ENCODE measurements around the gene SLFN5. TPM values are rescaled to one million over a fixed set of nuclear protein-coding genes. Genes with fewer than 3 reads are reported as not detected.
"Not testable (repeated sequence)": the region's sequence is repeated elsewhere in the genome, so short reads cannot be mapped to it uniquely, and the experiment has no call there.

Gene SLFN5
- 8.8 and 9.9 TPM in 2 replicates for total RNA-seq

DNA sequence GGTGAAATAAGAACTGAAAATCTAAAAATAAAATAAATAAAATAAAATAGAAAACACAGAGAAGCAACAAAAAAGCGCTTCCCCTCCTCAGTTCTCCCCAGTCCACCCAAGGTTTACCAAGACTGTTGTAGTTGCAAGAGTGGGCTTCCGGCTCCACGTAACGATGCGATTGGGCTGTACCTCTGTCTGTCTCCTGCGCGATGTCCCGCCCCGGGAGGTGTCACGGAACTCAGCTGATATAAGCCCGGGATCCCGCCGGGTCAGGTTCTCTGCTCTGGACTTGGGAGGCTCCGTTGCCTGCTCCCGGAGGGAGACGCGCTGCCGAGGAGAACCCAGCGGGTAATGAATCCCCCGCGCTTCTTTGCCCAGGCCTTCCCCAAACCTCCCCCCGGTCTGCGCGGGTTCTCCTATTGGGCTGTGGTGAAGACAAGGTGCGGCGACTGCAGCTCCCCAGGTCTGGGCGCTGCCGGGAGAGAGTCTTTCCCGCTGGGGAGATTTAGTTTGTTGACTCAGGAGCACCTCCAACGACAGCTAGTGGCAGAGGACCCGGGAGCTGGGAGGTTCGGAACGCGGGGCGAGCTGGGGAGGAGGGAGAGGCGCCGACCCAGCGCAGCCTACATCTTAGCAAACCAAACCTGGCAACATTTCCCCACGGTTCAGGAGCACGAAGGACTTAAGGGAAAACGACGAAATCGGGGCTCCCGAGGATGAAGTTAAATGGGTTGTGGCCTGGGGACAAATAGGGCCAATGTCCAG is at the start of gene SLFN5:
Gene SLFN5, plus strand, starts transcription at position 268 of the 756 bp plus-strand sequence. CDS start 15,619 bp downstream, outside the sequence.
- H3K27ac Mint-ChIP-seq, result peak within 1 kb of the TSS; percentile 96
- peak; percentile 91 for DNase-seq (ENCODE audit: low spot score)
- H3K9me3 Mint-ChIP-seq, result no peaks in the 10 kb centered on the region
- peaks cover 63% of the 10 kb centered on the region for H3K4me1 Mint-ChIP-seq (ENCODE audit: low read depth)
- H3K36me3 Mint-ChIP-seq (ENCODE audit: low read depth), result peaks cover 38% of the 10 kb centered on the region
- intact Hi-C loops (cut with micrococcal nuclease), result loop anchor here (1.0 to 10.0 kb wide), 9 partner anchors 29 to 858 kb away; partner anchors contain the start of genes AP2B1, RFFL, SLFN11 and SLFN13
- H3K4me3 Mint-ChIP-seq (ENCODE audit: low read depth), result peak within 1 kb of the TSS; percentile 96
- no peaks in the 10 kb centered on the region for H3K27me3 Mint-ChIP-seq (ENCODE audit: low read depth)

DNA sequence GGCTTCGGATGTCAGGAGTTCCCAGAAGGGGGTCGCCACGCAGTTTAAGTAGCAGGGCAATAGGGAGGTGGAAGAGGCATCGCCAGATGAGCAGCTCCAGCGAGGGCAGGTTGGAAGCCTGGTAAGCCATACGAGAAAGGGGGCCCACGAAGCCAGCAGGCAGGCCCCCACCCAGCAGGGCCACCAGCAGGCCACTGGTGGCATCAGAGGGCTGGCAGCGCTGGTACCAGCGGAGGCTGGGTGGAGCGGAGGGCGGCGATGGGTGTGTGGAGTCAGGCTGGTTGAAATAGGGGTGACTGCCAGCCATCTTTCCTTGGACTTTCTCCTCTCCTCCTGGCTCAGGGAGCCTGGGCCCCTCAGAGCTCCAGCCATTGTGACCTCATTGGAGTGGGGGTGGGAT is 48.9 kb upstream of the SLFN5 start, which contains the start of gene SLC35G3:
Gene SLC35G3, minus strand, starts transcription at position 393 of the 400 bp plus-strand sequence. Its CDS starts 86 bp downstream, at position 307.
- H3K27me3 Mint-ChIP-seq (ENCODE audit: low read depth); intact Hi-C loops (cut with micrococcal nuclease); DNase-seq (ENCODE audit: low spot score); H3K36me3 Mint-ChIP-seq (ENCODE audit: low read depth); H3K4me3 Mint-ChIP-seq (ENCODE audit: low read depth); H3K27ac Mint-ChIP-seq; H3K4me1 Mint-ChIP-seq (ENCODE audit: low read depth): not testable (repeated sequence)
- peaks cover 17% of the 10 kb centered on the region for H3K9me3 Mint-ChIP-seq

DNA sequence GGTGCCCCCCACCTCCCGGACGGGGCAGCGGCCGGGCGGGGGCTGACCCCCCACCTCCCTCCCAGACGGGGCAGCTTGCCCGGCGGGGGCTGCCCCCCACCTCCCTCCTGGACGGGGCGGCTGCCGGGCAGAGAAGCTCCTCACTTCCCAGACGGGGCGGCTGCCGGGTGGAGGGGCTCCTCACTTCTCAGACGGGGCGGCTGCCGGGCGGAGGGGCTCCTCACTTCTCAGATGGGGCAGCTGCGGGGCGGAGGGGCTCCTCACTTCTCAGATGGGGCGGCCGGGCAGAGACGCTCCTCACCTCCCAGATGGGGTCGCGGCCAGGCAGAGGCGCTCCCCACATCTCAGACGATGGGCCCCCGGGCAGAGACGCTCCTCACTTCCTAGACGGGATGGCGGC is 47.8 kb upstream of the SLFN5 start:
- intact Hi-C loops (cut with micrococcal nuclease); H3K4me3 Mint-ChIP-seq (ENCODE audit: low read depth); H3K27me3 Mint-ChIP-seq (ENCODE audit: low read depth); H3K4me1 Mint-ChIP-seq (ENCODE audit: low read depth); DNase-seq (ENCODE audit: low spot score); H3K27ac Mint-ChIP-seq: not testable (repeated sequence)
- peaks cover 17% of the 10 kb centered on the region for H3K36me3 Mint-ChIP-seq (ENCODE audit: low read depth)
- H3K9me3 Mint-ChIP-seq, result peaks cover 27% of the 10 kb centered on the region

DNA sequence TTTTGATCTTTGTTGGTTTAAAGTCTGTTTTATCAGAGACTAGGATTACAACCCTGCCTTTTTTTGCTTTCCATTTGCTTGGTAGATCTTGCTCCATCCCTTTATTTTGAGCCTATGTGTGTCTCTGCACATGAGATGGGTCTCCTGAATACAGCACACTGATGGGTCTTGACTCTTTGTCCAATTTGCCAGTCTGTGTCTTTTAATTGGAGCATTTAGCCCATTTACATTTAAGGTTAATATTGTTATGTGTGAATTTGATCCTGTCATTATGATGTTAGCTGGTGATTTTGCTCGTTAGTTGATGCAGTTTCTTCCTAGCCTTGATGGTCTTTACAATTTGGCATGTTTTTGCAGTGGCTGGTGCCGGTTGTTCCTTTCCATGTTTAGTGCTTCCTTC is 40.3 kb upstream of the SLFN5 start:
- peaks cover 31% of the 10 kb centered on the region for H3K36me3 Mint-ChIP-seq (ENCODE audit: low read depth)
- H3K4me1 Mint-ChIP-seq (ENCODE audit: low read depth); H3K27ac Mint-ChIP-seq; H3K27me3 Mint-ChIP-seq (ENCODE audit: low read depth); intact Hi-C loops (cut with micrococcal nuclease); DNase-seq (ENCODE audit: low spot score); H3K4me3 Mint-ChIP-seq (ENCODE audit: low read depth): not testable (repeated sequence)
- H3K9me3 Mint-ChIP-seq, result peaks cover 43% of the 10 kb centered on the region

DNA sequence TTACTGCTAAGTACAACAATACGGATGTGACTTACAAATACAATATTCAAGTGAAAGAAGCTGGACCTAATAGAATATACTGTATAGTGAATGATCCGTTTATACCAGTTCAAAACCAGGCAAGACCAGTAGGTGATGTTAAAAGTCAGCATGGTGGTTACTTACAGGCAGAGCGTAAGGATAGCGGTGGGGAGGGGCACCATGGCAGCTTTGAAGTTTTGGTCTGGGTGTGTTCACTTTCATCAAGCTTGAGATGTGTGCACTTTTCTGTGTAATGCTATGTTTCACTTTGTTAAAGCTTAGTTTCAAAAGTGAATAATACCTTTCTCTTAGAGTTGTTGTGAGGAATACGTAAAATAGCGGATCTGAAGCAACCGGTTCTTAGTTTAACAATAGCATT is 32.1 kb upstream of the SLFN5 start:
- peaks cover 3% of the 10 kb centered on the region for H3K27me3 Mint-ChIP-seq (ENCODE audit: low read depth)
- intact Hi-C loops (cut with micrococcal nuclease), result loop anchor here (5.0 to 10.0 kb wide), 5 partner anchors 38 to 274 kb away; partner anchors contain the start of genes NLE1 and SLFN13
- peaks cover 22% of the 10 kb centered on the region for H3K36me3 Mint-ChIP-seq (ENCODE audit: low read depth)
- peaks cover 49% of the 10 kb centered on the region for H3K4me1 Mint-ChIP-seq (ENCODE audit: low read depth)
- DNase-seq (ENCODE audit: low spot score), result no peak
- H3K9me3 Mint-ChIP-seq, result peaks cover 22% of the 10 kb centered on the region
- H3K27ac Mint-ChIP-seq, result no peak overlapping the region
- no peak overlapping the region for H3K4me3 Mint-ChIP-seq (ENCODE audit: low read depth)

DNA sequence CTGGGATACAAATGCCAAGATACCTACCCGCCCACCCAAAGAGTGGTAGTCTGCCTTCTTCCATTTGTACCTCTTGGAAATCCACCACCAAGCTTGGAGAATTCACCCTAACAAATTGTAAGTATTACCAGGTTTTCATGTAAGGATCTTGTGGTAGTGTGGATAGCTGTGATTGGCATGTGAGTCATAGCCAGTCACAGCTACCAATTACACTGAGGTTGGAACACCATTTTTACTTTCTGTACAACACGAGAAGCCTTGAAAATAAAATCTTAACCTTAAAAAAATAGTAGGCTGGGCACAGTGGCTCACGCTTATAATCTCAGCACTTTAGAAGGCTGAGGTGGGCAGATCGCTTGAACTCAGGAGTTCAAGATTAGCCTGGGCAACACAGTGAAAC is 30.2 kb upstream of the SLFN5 start:
- Mint-ChIP-seq H3K27ac (peak overlapping the region; percentile 95), H3K4me1 (ENCODE audit: low read depth) (peaks cover 64% of the 10 kb centered on the region)
- intact Hi-C loops (cut with micrococcal nuclease), result loop anchor here (5.0 to 10.0 kb wide), 5 partner anchors 40 to 272 kb away; partner anchors contain the start of genes NLE1 and SLFN13

DNA sequence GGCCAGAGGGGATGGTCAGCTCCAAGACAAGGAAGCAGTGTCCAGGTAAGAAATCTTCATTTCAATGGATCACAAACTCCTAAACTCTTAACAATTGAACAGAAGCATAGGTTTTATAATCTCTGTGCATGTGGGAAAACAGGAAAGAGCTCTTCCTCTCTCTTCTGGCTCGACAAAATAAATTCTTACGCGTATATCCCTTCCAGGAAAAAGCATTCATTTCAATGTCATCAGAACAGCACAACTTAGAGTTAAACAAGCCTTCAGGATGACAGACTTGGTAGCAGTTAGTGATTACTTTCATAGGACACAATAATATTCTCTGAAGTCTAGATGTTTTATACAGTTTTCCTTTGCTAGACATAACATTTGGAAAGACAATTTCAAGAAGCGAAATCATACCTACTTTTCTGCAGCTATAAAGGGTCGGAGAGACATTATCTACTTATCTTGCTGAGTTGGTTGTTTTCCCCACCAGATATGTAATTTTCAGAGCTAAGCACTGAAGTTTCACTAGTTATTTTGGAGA is 29.4 kb upstream of the SLFN5 start:
- H3K36me3 Mint-ChIP-seq (ENCODE audit: low read depth), result peaks cover 19% of the 10 kb centered on the region
- peak overlapping the region; percentile 95 for H3K27ac Mint-ChIP-seq
- intact Hi-C loops (cut with micrococcal nuclease), result loop anchor here (5.0 to 10.0 kb wide), 5 partner anchors 41 to 271 kb away; partner anchors contain the start of genes NLE1 and SLFN13
- H3K4me1 Mint-ChIP-seq (ENCODE audit: low read depth), result peaks cover 69% of the 10 kb centered on the region
- H3K27me3 Mint-ChIP-seq (ENCODE audit: low read depth), result no peaks in the 10 kb centered on the region
- peaks cover 19% of the 10 kb centered on the region for H3K9me3 Mint-ChIP-seq
- H3K4me3 Mint-ChIP-seq (ENCODE audit: low read depth), result peak overlapping the region; percentile 67
- DNase-seq (ENCODE audit: low spot score), result no peak

More for the DNA sequence above, 30.2 kb upstream of the SLFN5 start:
- DNase-seq (ENCODE audit: low spot score), result no peak
- Mint-ChIP-seq H3K36me3 (ENCODE audit: low read depth) (peaks cover 19% of the 10 kb centered on the region), H3K4me3 (ENCODE audit: low read depth) (peak overlapping the region; percentile 13), H3K9me3 (peaks cover 19% of the 10 kb centered on the region), H3K27me3 (ENCODE audit: low read depth) (no peaks in the 10 kb centered on the region)

DNA sequence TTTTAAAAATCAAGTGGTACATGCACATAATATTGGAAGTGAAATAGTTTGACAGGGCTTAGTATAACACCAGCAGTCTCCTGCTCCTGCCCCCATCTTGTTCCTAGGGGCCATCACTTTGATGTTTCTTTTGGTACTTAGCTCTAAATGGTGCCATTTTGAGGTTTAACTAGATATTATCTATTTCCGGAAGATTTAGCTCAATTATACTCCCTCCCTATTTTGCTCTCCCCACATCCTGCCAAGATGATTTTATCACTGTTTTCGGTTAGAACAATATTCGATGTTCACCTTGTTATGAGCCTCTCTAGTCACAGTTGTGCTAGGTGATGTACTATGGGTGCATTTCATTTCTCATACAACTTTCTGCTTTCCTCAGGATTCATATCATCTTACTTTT is 28.7 kb upstream of the SLFN5 start:
- intact Hi-C loops (cut with micrococcal nuclease), result loop anchor here (1.0 to 10.0 kb wide), 9 partner anchors 26 to 325 kb away; partner anchors contain the start of genes NLE1 and SLFN13
- peak overlapping the region; percentile 95 for H3K27ac Mint-ChIP-seq
- H3K36me3 Mint-ChIP-seq (ENCODE audit: low read depth), result peaks cover 16% of the 10 kb centered on the region
- peak overlapping the region; percentile 67 for H3K4me3 Mint-ChIP-seq (ENCODE audit: low read depth)
- H3K9me3 Mint-ChIP-seq, result peaks cover 19% of the 10 kb centered on the region
- H3K27me3 Mint-ChIP-seq (ENCODE audit: low read depth), result no peaks in the 10 kb centered on the region
- H3K4me1 Mint-ChIP-seq (ENCODE audit: low read depth), result peaks cover 76% of the 10 kb centered on the region
- DNase-seq (ENCODE audit: low spot score), result peak; percentile 53

DNA sequence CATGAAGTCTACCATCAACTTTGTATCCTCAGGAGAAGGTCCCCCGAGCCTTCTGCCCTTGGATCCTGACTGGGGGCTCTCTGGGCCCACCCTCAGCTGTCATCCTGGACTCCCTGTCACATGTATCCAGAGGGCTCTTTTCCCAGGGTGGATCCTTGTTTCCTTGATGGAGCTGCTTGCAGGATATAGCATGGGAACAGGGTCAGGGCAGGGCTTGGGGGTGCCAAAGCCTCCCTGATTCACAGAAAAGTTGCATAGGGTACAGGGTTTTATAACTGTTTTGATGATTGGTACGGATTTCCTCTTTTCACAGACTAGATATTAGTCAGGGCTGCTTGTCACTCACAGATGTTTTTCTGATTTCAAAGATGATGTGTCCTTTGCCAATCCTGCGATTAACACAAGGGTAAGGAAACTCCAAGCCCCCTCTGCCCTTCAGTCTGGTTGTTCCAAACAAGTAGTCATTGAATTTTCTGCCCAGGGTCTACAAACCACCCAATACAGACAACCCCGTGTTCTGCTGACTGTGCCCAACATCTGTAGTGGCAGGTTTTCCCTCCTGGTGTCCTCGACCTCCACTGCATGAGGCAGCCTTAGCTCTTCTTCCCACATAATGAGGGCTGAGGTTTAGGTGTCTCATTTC is 28.1 kb upstream of the SLFN5 start:
- H3K27me3 Mint-ChIP-seq (ENCODE audit: low read depth), result no peaks in the 10 kb centered on the region
- DNase-seq (ENCODE audit: low spot score), result peak; percentile 41
- peaks cover 13% of the 10 kb centered on the region for H3K36me3 Mint-ChIP-seq (ENCODE audit: low read depth)
- peak overlapping the region; percentile 67 for H3K4me3 Mint-ChIP-seq (ENCODE audit: low read depth)
- peaks cover 19% of the 10 kb centered on the region for H3K9me3 Mint-ChIP-seq
- H3K4me1 Mint-ChIP-seq (ENCODE audit: low read depth), result peaks cover 79% of the 10 kb centered on the region
- intact Hi-C loops (cut with micrococcal nuclease), result loop anchor here (1.0 to 10.0 kb wide), 9 partner anchors 26 to 324 kb away; partner anchors contain the start of genes NLE1 and SLFN13
- peak overlapping the region; percentile 95 for H3K27ac Mint-ChIP-seq

DNA sequence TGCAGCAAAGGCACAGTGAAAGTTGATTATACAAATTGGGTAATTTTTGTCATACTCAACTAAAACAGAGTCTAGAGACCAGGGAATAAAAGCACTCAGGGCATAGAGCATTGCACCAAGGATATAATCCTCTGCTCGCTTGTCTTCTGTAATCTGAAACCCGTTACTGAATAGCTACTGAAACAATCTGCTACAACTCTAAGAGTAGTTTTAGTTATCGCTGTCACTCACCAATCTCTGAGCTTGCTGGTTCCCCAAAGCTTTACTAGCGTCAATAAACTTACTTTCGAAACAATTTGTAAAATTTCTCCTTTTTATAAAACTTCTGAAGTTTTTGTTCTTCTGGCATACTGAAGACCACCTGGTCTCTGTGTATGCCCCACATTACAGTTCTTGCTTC is 25.8 kb upstream of the SLFN5 start:
- H3K36me3 Mint-ChIP-seq (ENCODE audit: low read depth), result peaks cover 21% of the 10 kb centered on the region
- no peak overlapping the region for H3K27ac Mint-ChIP-seq
- H3K4me3 Mint-ChIP-seq (ENCODE audit: low read depth), result no peak overlapping the region
- no peaks in the 10 kb centered on the region for H3K27me3 Mint-ChIP-seq (ENCODE audit: low read depth)
- peaks cover 22% of the 10 kb centered on the region for H3K9me3 Mint-ChIP-seq
- intact Hi-C loops (cut with micrococcal nuclease), result loop anchor here (10.0 kb wide), 2 partner anchors 132 to 268 kb away; no protein-coding TSS in a partner anchor
- peaks cover 69% of the 10 kb centered on the region for H3K4me1 Mint-ChIP-seq (ENCODE audit: low read depth)
- DNase-seq (ENCODE audit: low spot score), result no peak

DNA sequence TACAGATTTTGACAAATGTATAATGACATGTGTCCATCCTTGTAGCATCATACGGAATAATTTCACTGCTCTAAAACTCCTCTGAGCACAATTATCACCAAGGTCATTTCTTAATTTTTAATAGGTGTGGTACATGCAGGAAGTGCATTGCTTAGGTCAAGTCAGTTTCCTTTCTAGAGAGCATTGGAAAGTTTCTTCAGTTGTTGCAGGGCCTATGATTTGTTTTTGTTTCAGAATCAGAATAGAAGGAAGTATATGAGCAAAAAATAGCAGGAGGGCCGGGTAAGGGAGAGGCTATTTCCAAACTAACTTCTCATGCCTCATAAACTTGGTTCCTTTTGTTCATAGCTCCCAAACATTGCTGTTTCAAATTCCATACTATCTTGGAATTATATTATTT is 24.0 kb upstream of the SLFN5 start:
- no peak for DNase-seq (ENCODE audit: low spot score)
- Mint-ChIP-seq H3K27ac (peak overlapping the region; percentile 85), H3K4me3 (ENCODE audit: low read depth) (peak overlapping the region; percentile 51), H3K27me3 (ENCODE audit: low read depth) (no peaks in the 10 kb centered on the region), H3K36me3 (ENCODE audit: low read depth) (peaks cover 19% of the 10 kb centered on the region), H3K9me3 (peaks cover 27% of the 10 kb centered on the region), H3K4me1 (ENCODE audit: low read depth) (peaks cover 51% of the 10 kb centered on the region)
- intact Hi-C loops (cut with micrococcal nuclease), result loop anchor here (10.0 kb wide), 2 partner anchors 134 to 266 kb away; no protein-coding TSS in a partner anchor

DNA sequence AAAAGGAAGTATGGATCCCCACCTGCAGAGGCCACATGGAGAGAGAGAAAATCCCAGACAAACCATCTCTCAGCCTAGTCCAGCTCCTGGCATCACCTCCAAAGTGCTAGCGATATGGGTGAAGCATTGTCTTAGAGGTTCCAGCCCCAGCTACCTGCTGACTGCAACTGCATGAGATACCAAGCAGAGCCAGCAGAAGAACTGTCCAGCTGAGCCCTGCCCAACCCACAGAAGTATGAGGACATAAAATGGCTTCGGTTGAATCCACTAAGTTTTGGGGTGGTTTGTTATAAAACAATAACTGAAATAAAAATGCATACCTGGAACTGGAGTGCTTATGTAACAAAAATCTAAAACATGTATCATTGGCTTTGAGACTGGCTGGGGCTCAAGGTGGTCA is 20.4 kb upstream of the SLFN5 start:
- Mint-ChIP-seq H3K27ac (no peak overlapping the region), H3K9me3 (peaks cover 32% of the 10 kb centered on the region), H3K4me3 (ENCODE audit: low read depth) (no peak overlapping the region), H3K36me3 (ENCODE audit: low read depth) (peaks cover 27% of the 10 kb centered on the region), H3K27me3 (ENCODE audit: low read depth) (no peaks in the 10 kb centered on the region), H3K4me1 (ENCODE audit: low read depth) (peaks cover 25% of the 10 kb centered on the region)
- intact Hi-C loops (cut with micrococcal nuclease), result no loop called here
- no peak for DNase-seq (ENCODE audit: low spot score)
